HepG2 (cell line): ENCODE data around the gene PTCD3. TPM values are rescaled to one million over a fixed set of nuclear protein-coding genes. Genes with fewer than 3 reads are reported as not detected.

ENCODE experiments used
- ARNT2 ChIP-seq: sonication (generic); formaldehyde crosslinking; IDR thresholded peaks from 2 replicates; pipeline ENCODE4 v1.8.0; 2022; ENCODE audit warnings: mild to moderate bottlenecking, low read depth, missing genetic modification reagents, moderate library complexity
- BRCA1 ChIP-seq: sonication (generic); formaldehyde crosslinking; IDR thresholded peaks from 2 replicates; pipeline ENCODE4 v1.4.0; 2020; ENCODE audit warnings: missing genetic modification reagents
- CAMTA2 ChIP-seq: sonication (generic); formaldehyde crosslinking; IDR thresholded peaks from 2 replicates; pipeline ENCODE4 v1.4.0; 2020; ENCODE audit warnings: mild to moderate bottlenecking, missing genetic modification reagents, borderline replicate concordance
- CBX2 ChIP-seq, 2 experiments: fragments of 200-600 bp in 1 of 2; sonication (generic); formaldehyde crosslinking in 1 of 2; IDR thresholded peaks; 2 replicates each; pipeline versions ENCODE4 v1.7.0 to v1.8.1; 2018 to 2022; ENCODE audit warnings: low read depth in 2 of 2, low read length in 1 of 2, mild to moderate bottlenecking in 1 of 2, missing genetic modification reagents in 1 of 2
- HOXD1 ChIP-seq: sonication (generic); formaldehyde crosslinking; IDR thresholded peaks from 2 replicates; pipeline ENCODE4 v1.5.0; 2020; ENCODE audit warnings: missing genetic modification reagents
- KAT8 ChIP-seq: IDR thresholded peaks from 2 replicates; pipeline ENCODE4 v1.6.1; 2016; ENCODE audit warnings: missing genetic modification reagents, missing compliant biosample characterization
- MYNN ChIP-seq: sonication (generic); formaldehyde crosslinking; IDR thresholded peaks from 2 replicates; pipeline ENCODE4 v1.4.0; 2020; ENCODE audit warnings: mild to moderate bottlenecking, low read depth, missing genetic modification reagents
- NFIB ChIP-seq: sonication (generic); formaldehyde crosslinking; IDR thresholded peaks from 2 replicates; pipeline ENCODE4 v1.9.0; 2021; ENCODE audit warnings: missing genetic modification reagents, mild to moderate bottlenecking, borderline replicate concordance
- PRPF4 ChIP-seq: fragments of 200-400 bp; formaldehyde crosslinking; IDR thresholded peaks from 2 replicates; pipeline ENCODE4 v1.6.1; 2016; ENCODE audit warnings: low read length, low read depth; ENCODE audit not compliant: poor library complexity, severe bottlenecking
- SIN3A ChIP-seq: IDR thresholded peaks from 2 replicates; pipeline ENCODE4 v1.6.1; 2011; ENCODE audit warnings: low read depth, mild to moderate bottlenecking, control low read depth, low read length, borderline replicate concordance
- SKI ChIP-seq: fragments of 450-650 bp; IDR thresholded peaks from one replicate; pipeline ENCODE4 v1.6.1; 2018; ENCODE audit warnings: mild to moderate bottlenecking; ENCODE audit not compliant: partially characterized antibody
- SNRNP70 ChIP-seq: fragments of 200-400 bp; formaldehyde crosslinking; IDR thresholded peaks from 2 replicates; pipeline ENCODE4 v1.6.1; 2017; ENCODE audit warnings: mild to moderate bottlenecking, low read depth, low read length, moderate library complexity
- STAT5B ChIP-seq: sonication (generic); formaldehyde crosslinking; IDR thresholded peaks from 2 replicates; pipeline ENCODE4 v1.4.0; 2020; ENCODE audit warnings: missing genetic modification reagents
- ZNF251 ChIP-seq: sonication (generic); formaldehyde crosslinking; IDR thresholded peaks from 2 replicates; pipeline ENCODE4 v1.9.0; 2021; ENCODE audit warnings: mild to moderate bottlenecking, missing genetic modification reagents
- ZNF331 ChIP-seq: sonication (generic); formaldehyde crosslinking; IDR thresholded peaks from 2 replicates; pipeline ENCODE4 v1.4.0; 2020; ENCODE audit warnings: missing genetic modification reagents
- ZNF333 ChIP-seq: sonication (generic); formaldehyde crosslinking; IDR thresholded peaks from 2 replicates; pipeline ENCODE4 v1.4.0; 2020; ENCODE audit warnings: mild to moderate bottlenecking, missing genetic modification reagents, borderline replicate concordance
- ZNF720 ChIP-seq: sonication (generic); formaldehyde crosslinking; IDR thresholded peaks from 2 replicates; pipeline ENCODE4 v1.4.0; 2020; ENCODE audit warnings: missing genetic modification reagents
- ZNF790 ChIP-seq: sonication (generic); formaldehyde crosslinking; IDR thresholded peaks from 2 replicates; pipeline ENCODE4 v1.8.0; 2022; ENCODE audit warnings: missing genetic modification reagents, mild to moderate bottlenecking, borderline replicate concordance
- ZNF839 ChIP-seq: sonication (generic); formaldehyde crosslinking; IDR thresholded peaks from 2 replicates; pipeline ENCODE4 v1.4.0; 2020; ENCODE audit warnings: missing genetic modification reagents, mild to moderate bottlenecking, borderline replicate concordance
- ZSCAN31 ChIP-seq: sonication (generic); formaldehyde crosslinking; IDR thresholded peaks from 2 replicates; pipeline ENCODE4 v1.5.0; 2020; ENCODE audit warnings: low read depth, mild to moderate bottlenecking, missing genetic modification reagents
- polyA plus RNA-seq, 8 experiments: library from polyadenylated mRNA; depleted of rRNA in 3 of 8; stranded (reverse) in 7 of 8; unstranded in 1 of 8; fragments of >200 nt; fragmentation: Illumina TruSeq in 4 of 8; extraction: Trizol in 4 of 8; gene quantifications; 2 replicates each; pipeline versions ENCODE4 v1.2.1 to v1.2.3, GENCODE V29; 2011 to 2016; ENCODE audit warnings: low read depth in 4 of 8, missing spikeins in 1 of 8, mixed read lengths in 1 of 8; ENCODE audit not compliant: insufficient read depth in 1 of 8
- total RNA-seq, 5 experiments: library from RNA; depleted of rRNA; stranded (reverse); fragments of >200 nt; fragmentation: Illumina TruSeq; extraction: Trizol; gene quantifications; 2 replicates each; pipeline ENCODE4 v1.2.3, GENCODE V29; 2016; ENCODE audit warnings: low read depth in 1 of 5
- TF ChIP-seq, protein P1 (sequence below): sonication (generic); formaldehyde crosslinking; IDR thresholded peaks from 2 replicates; pipeline ENCODE4 v1.8.1; 2023; ENCODE audit warnings: missing genetic modification reagents, inconsistent platforms, borderline replicate concordance

Gene PTCD3
- total and polyA plus RNA-seq, 2 of the 13 experiments (the other 11 are each of a cell fraction or from before 2014, with no cell fraction given) = 124 to 309 TPM

DNA sequence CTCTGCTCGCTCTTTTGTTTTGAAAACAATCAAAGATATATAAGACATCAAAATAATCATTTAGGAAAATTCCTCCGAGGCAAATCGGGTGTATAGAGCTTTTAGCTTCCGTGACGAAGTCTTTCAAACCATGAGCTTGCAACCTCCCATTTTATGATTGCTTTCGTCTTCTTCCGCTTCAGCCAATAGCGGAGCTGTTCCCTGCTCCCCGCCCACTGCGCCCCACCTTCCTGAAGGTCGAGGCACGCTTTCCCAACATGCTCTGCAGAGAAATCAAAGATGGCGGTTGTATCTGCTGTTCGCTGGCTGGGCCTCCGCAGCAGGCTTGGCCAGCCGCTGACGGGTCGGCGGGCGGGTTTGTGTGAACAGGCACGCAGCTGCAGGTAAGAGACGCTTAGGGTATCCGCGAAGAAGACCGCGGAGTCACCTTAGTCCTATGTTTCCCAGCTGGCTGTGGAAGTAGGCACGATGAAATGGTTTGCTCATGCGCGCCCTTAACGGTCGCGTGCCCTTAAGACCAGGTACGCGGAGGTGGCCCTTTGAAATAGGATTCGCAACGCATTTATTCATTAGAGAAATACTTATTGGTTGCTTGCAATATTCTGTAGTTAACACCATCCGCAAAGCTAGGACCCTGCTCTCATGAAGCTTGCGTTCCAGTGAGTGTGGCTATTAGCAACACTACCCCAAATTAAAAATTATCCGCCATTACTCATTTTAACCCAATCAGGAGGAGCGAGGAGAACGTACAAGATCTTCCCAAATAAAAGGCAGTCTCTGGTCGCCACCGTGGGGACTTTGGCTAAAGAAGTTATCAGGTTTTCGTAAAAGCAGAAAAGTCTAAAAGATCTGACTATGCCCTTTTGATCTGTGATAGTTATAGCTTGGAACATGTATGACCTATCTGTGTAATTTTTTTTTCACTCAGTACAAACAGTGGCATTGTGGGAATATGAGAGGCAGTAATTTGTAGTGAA lies at the start of gene PTCD3 (continued):
- TF ChIP-seq ARNT2 (peak; percentile 90; the same call in 1 of the 2 replicates), ZSCAN31 (CRISPR knock-in tag) (peak; percentile 87), BRCA1 (CRISPR knock-in tag) (no peak; the same call in 1 of the 2 replicates), PRPF4 (no peak), CBX2 (IDR thresholded peaks at IDR 0.05; ENCODE audit: low read depth, low read length) (no peak), CBX2 (CRISPR knock-in tag; IDR thresholded peaks at IDR 0.05; ENCODE audit: low read depth) (no peak), ZNF331 (CRISPR knock-in tag) (peak; percentile 57; the same call in 1 of the 2 replicates), ZNF333 (CRISPR knock-in tag) (no peak; the same call in 1 of the 2 replicates), ZNF790 (CRISPR knock-in tag) (no peak), ZNF839 (CRISPR knock-in tag) (no peak), NFIB (no peak), SKI (no peak), SIN3A (peak; percentile 93; the same call in 1 of the 2 replicates), ZNF251 (CRISPR knock-in tag) (no peak), KAT8 (CRISPR knock-in tag) (peak; percentile 92), HOXD1 (no peak), CAMTA2 (no peak), MYNN (CRISPR knock-in tag) (peak; percentile 38; the same call in 1 of the 2 replicates), SNRNP70 (no peak), STAT5B (CRISPR knock-in tag) (0 out of 2 replicates have a peak, but pooled peaks have one; percentile 16), ZNF720 (CRISPR knock-in tag) (no peak; the same call in 1 of the 2 replicates)
- TF ChIP-seq, protein P1, sequence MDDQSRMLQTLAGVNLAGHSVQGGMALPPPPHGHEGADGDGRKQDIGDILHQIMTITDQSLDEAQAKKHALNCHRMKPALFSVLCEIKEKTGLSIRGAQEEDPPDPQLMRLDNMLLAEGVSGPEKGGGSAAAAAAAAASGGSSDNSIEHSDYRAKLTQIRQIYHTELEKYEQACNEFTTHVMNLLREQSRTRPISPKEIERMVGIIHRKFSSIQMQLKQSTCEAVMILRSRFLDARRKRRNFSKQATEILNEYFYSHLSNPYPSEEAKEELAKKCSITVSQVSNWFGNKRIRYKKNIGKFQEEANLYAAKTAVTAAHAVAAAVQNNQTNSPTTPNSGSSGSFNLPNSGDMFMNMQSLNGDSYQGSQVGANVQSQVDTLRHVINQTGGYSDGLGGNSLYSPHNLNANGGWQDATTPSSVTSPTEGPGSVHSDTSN (CRISPR knock-in tag) = no peak
